ENCODE measurements around the gene OTUD6A.

Gene OTUD6A

DNA sequence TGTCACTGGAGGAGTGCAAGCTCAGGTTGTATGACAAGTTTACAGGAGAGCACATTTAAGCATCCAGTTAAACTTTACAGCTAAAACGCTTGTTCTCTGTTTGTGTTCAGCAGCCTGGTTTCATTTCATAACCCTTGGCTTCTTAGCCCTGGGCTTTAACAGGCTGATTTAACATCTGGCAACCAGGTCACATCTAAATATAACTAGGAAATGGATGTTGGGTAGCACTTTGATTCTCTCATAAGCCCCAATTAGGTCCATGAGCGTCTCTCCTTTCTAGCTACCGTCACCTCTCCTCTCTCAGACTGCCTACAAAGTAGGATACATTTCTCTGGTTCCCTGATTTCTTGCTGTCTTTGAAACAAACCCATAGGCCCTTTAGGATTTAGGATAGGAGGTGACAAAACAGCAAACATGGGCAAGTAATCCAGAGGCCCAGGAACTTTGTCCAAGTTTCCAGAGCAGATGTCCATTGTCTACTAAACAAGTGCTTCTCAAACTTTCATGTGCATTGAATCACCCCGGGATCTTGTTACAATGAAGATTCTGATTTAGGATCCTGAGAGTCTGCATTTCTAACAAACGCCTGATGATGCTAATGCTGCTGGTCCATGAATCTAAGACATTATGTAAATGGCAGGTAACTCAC, 22.5 kb downstream of the OTUD6A start:
- H3K4me3 ChIP-seq (ENCODE audit: control insufficient read depth, low read depth, low read length) = no peak overlapping the region
- TF ChIP-seq, protein P1, sequence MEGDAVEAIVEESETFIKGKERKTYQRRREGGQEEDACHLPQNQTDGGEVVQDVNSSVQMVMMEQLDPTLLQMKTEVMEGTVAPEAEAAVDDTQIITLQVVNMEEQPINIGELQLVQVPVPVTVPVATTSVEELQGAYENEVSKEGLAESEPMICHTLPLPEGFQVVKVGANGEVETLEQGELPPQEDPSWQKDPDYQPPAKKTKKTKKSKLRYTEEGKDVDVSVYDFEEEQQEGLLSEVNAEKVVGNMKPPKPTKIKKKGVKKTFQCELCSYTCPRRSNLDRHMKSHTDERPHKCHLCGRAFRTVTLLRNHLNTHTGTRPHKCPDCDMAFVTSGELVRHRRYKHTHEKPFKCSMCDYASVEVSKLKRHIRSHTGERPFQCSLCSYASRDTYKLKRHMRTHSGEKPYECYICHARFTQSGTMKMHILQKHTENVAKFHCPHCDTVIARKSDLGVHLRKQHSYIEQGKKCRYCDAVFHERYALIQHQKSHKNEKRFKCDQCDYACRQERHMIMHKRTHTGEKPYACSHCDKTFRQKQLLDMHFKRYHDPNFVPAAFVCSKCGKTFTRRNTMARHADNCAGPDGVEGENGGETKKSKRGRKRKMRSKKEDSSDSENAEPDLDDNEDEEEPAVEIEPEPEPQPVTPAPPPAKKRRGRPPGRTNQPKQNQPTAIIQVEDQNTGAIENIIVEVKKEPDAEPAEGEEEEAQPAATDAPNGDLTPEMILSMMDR (IDR thresholded peaks at IDR 0.05; ENCODE audit: control insufficient read depth, insufficient read depth, low read depth, low read length, missing control alignments) = no peak
- DNase-seq (ENCODE audit: low read depth) = no peak

DNA sequence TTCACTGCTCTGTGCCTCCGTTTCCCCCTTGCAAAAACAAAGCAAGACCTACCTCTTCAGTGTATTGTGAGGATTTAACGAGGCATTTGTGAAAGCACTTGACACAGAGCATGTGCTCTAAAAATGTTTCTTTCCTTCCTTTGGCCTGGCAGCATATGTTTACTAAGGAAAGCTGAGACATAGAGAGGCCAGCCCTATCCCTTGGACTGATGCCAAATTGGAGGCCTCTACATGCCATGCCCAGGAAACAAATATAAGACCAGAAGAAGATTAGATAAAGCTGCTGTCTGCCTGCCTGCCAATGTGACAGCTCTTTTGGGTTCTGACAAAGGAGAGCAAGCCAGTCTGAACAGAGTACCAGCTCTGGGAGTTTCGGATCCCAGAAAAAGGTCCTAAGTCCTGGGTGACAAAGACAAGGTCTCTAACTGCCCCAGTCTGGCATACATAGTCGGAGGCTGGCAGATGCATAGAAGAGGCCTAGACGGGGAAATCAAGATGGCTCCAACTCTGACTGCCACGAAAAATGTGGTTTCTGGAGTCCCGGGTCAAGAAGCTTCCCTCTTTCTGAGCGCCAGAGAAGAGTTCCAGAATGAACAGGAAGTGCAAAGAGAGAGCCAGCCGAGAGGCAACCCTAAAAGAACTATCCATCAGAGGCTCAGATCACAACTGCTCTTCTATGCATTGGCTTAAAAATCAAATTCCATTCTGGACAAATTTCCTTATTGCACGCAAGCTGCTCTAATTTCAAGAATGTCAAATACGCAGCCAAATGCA, 25.8 kb downstream of the OTUD6A start:
- no peak for DNase-seq (ENCODE audit: low read depth)
- TF ChIP-seq, protein P1 (IDR thresholded peaks at IDR 0.05; ENCODE audit: control insufficient read depth, insufficient read depth, low read depth, low read length, missing control alignments) = no peak
- H3K4me3 ChIP-seq (ENCODE audit: control insufficient read depth, low read depth, low read length) = no peak overlapping the region

DNA sequence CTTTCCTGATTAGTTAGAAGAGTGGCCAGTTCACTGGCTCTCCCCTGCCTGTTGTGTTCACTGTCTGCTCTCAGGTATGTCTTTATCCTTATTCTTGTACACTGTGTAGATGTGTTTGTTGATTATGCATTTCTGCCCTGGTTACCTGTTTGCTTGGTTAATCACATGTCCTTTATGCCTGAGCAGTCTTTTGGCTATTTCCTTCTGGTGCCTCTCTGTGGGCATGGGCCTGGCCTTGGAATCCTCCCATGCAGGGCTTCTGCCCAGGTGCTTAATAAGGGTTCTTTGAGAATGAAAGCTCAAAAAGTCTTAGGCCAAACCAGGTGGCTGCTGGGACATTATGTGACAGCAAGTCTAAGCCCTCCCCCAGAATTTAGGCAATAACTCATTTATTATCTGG, 26.5 kb downstream of the OTUD6A start:
- no peak overlapping the region for H3K4me3 ChIP-seq (ENCODE audit: control insufficient read depth, low read depth, low read length)
- TF ChIP-seq, protein P1 (IDR thresholded peaks at IDR 0.05; ENCODE audit: control insufficient read depth, insufficient read depth, low read depth, low read length, missing control alignments) = no peak
- DNase-seq (ENCODE audit: low read depth) = no peak

DNA sequence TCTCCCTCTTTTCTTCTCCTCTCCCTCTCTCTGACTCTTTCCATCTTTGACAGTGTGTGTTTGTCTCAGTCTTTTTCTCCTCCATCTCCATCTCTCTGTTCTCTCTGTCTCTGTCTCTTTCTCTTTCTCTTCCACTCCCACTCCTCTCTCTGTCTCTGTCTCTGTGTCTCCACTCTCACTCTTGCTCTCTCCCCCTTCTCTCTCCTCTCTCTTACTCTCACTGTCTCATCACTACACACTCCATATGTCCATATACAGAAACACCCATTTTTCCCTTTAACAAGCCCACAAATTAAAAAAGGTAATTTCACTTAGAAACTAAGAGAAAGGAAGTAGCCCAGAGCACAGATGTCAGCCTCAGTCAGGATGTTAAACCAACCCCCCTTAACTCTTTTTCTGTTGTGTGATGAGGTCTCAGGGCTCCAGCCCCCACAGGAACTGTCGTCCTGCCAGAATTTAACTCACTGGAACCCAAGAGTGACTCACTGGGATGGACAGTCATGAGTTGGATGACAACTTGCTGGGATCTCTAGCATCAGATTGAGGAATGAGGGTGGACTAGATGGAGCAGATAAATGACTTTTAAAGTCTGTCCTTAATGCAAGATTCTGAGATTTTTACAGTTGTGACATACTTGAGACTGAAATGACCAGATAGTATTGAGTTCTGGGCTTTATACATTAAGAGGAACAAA, 27.5 kb downstream of the OTUD6A start:
- H3K4me3 ChIP-seq (ENCODE audit: control insufficient read depth, low read depth, low read length) = no peak overlapping the region
- TF ChIP-seq, protein P1 (IDR thresholded peaks at IDR 0.05; ENCODE audit: control insufficient read depth, insufficient read depth, low read depth, low read length, missing control alignments) = no peak
- DNase-seq (ENCODE audit: low read depth) = no peak

DNA sequence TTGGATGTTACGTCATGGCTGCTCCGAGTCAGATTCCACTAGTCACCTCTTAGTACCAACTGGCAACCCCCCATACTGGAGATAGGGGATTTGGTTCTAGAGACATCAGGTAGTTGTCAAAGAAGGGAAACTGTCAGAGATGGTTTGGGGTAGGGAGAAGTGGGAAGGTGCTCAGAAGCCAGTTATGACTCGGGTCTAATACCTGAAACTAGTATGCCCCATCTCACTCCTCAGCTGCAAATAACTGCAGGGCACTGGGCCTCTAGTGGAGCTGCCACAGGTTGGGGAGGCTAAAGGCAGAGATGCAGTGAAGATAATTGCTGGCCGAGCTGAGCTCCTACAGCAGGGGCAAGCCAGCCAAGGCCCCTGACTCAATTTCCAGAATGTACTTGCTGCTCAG, 30.0 kb downstream of the OTUD6A start:
- TF ChIP-seq, protein P1 (IDR thresholded peaks at IDR 0.05; ENCODE audit: control insufficient read depth, insufficient read depth, low read depth, low read length, missing control alignments) = no peak
- no peak overlapping the region for H3K4me3 ChIP-seq (ENCODE audit: control insufficient read depth, low read depth, low read length)
- no peak for DNase-seq (ENCODE audit: low read depth)

DNA sequence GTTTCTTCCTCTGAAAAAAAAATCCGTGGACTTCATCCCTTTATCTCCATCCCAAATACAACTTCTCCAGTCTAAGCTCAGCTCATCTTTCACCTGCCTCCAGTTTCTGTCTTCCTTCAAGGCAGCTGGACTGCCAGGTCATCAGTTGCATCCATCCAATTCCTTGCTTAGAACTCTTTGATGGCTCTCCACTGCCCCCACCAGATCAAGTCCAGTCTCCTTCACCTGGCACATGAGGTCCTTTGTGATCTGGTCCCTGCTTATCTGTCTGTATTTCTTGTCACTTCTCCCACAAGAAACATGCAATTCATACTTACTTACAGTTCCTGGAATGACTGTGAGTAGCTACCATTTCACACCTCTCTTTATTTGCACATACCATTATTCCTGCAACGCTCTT, 33.8 kb downstream of the OTUD6A start:
- TF ChIP-seq, protein P1 (IDR thresholded peaks at IDR 0.05; ENCODE audit: control insufficient read depth, insufficient read depth, low read depth, low read length, missing control alignments) = peak; percentile 20
- DNase-seq (ENCODE audit: low read depth) = no peak
- no peak overlapping the region for H3K4me3 ChIP-seq (ENCODE audit: control insufficient read depth, low read depth, low read length)
